Common myeloid progenitor, CD34-positive (primary cell): ENCODE data around the gene GNAI2.

Experiments
- CTCF ChIA-PET: fragments of 350-600 bp; sonication (Branson Sonifier 250); formaldehyde crosslinking; loops from one replicate; lab custom pipeline; 2021; ENCODE audit warnings: antibody characterized with exemption; lab: Charles Lee
- POLR2A ChIA-PET: fragments of 350-600 bp; sonication (Branson Sonifier 250); formaldehyde crosslinking; loops from one replicate; lab custom pipeline; 2021; ENCODE audit warnings: antibody characterized with exemption; lab: Charles Lee
- DNase-seq, 3 donors: peaks; one replicate each; pipeline versions ENCODE4 v3.0.0 to v3.0.0-alpha.2; 2013
- H3K27ac ChIP-seq, 2 experiments: 1 replicate in 1 of 2; 2 replicates in 1 of 2; pipeline ENCODE4 v1.7.0; 2013; ENCODE audit warnings: inconsistent platforms in 2 of 2, low read length in 2 of 2, mild to moderate bottlenecking in 2 of 2, low read depth in 1 of 2, moderate library complexity in 1 of 2; ENCODE audit not compliant: severe bottlenecking in 2 of 2, insufficient read depth in 1 of 2, poor library complexity in 1 of 2
- H3K27me3 ChIP-seq, 5 experiments: replicated peaks in 2 of 5; 1 replicate in 3 of 5; 2 replicates in 2 of 5; pipeline versions ENCODE4 v1.6.1 to v1.7.0; 2013; ENCODE audit warnings: low read length in 4 of 5, mild to moderate bottlenecking in 2 of 5, moderate library complexity in 2 of 5, inconsistent platforms in 1 of 5; ENCODE audit not compliant: insufficient read depth in 5 of 5, control insufficient read depth in 4 of 5
- H3K36me3 ChIP-seq, 4 experiments: 1 replicate in 2 of 4; 2 replicates in 2 of 4; pipeline versions ENCODE4 v1.6.1 to v1.7.0; 2013; ENCODE audit warnings: low read length in 3 of 4, control low read depth in 1 of 4, mild to moderate bottlenecking in 1 of 4; ENCODE audit not compliant: control insufficient read depth in 4 of 4, insufficient read depth in 4 of 4
- H3K4me1 ChIP-seq, 4 experiments: 1 replicate in 3 of 4; 2 replicates in 1 of 4; pipeline versions ENCODE4 v1.6.1 to v1.7.1; 2013; ENCODE audit warnings: low read length in 3 of 4, mild to moderate bottlenecking in 3 of 4, control low read depth in 1 of 4, inconsistent platforms in 1 of 4, moderate library complexity in 1 of 4; ENCODE audit not compliant: control insufficient read depth in 4 of 4, insufficient read depth in 4 of 4; ENCODE audit errors: control extremely low read depth in 1 of 4
- H3K4me3 ChIP-seq, 7 experiments: 1 replicate in 4 of 7; 2 replicates in 3 of 7; pipeline versions ENCODE4 v1.5.1 to v1.7.0; 2013; ENCODE audit warnings: mild to moderate bottlenecking in 7 of 7, low read length in 6 of 7, moderate library complexity in 6 of 7, inconsistent platforms in 2 of 7, low read depth in 2 of 7, control low read depth in 1 of 7; ENCODE audit not compliant: insufficient read depth in 4 of 7, control insufficient read depth in 1 of 7; ENCODE audit errors: extremely low read depth in 1 of 7
- H3K9me3 ChIP-seq, 5 experiments: 1 replicate in 4 of 5; 2 replicates in 1 of 5; pipeline versions ENCODE4 v1.6.1 to v1.7.1; 2013; ENCODE audit warnings: low read length in 4 of 5, mild to moderate bottlenecking in 2 of 5, inconsistent platforms in 1 of 5, low read depth in 1 of 5, moderate library complexity in 1 of 5; ENCODE audit not compliant: control insufficient read depth in 4 of 5, insufficient read depth in 2 of 5; ENCODE audit errors: control extremely low read depth in 1 of 5
- WGBS: methylation state at CpG from one replicate; pipeline ENCODE4 v1.1.5; 2013; ENCODE audit not compliant: insufficient coverage; 5-methylcytosine and 5-hydroxymethylcytosine counted together

GNAI2 gene

GRCh38 chr3:50264383-50264963 lies 28.5 kb downstream of the GNAI2 start:
- POLR2A ChIA-PET: interaction anchor here (0.6 to 0.8 kb wide), 3 partner anchors 21 to 66 kb away, joined by 4 to 7 read pairs (median 5); partner anchors contain the start of gene TUSC2
- CTCF ChIA-PET: interaction anchor here (1.1 to 72.5 kb wide), 5 partner anchors 15 to 144 kb away, joined by 3 to 1875 read pairs (median 5); partner anchors contain the start of genes GNAI2, LSMEM2, SEMA3B and SLC38A3
- Histone ChIP-seq H3K4me1 (peaks cover 0 to 14% (median 13%) of the 10 kb centered on the region in 4 experiments), H3K9me3 (no peaks in the 10 kb centered on the region), H3K36me3 (peaks cover 0 to 6% (median 0%) of the 10 kb centered on the region in 4 experiments), H3K27ac (no peak overlapping the region), H3K27me3 (peaks cover 0 to 40% (median 5%) of the 10 kb centered on the region in 5 experiments), H3K4me3 (no peak overlapping the region)
- DNase-seq: no peak
- no CpG with 5 or more reads among the region's 7 CpGs for WGBS

- Histone ChIP-seq H3K27me3 (peaks cover 0 to 40% (median 5%) of the 10 kb centered on the region in 5 experiments), H3K9me3 (no peaks in the 10 kb centered on the region), H3K4me1 (peaks cover 0 to 10% (median 9%) of the 10 kb centered on the region in 4 experiments), H3K36me3 (peaks cover 0 to 3% (median 0%) of the 10 kb centered on the region in 4 experiments), H3K27ac (no peak overlapping the region), H3K4me3 (no peak overlapping the region)
- DNase-seq: no peak
- 76% methylated on average over 3 of the region's 7 CpGs for WGBS
- CTCF ChIA-PET: interaction anchor here (1.2 to 72.5 kb wide), 4 partner anchors 15 to 145 kb away, joined by 4 to 1875 read pairs (median 940); partner anchors contain the start of genes GNAI2, LSMEM2, SEMA3B and SLC38A3
- POLR2A ChIA-PET: no interaction called here
Observed at GRCh38 chr3:50264964-50265485, 29.0 kb downstream of the GNAI2 start.

GRCh38 chr3:50265571-50265970 lies 29.6 kb downstream of the GNAI2 start:
- Histone ChIP-seq H3K36me3 (peaks cover 0 to 3% (median 0%) of the 10 kb centered on the region in 4 experiments), H3K27me3 (peaks cover 0 to 40% (median 5%) of the 10 kb centered on the region in 5 experiments), H3K27ac (no peak overlapping the region), H3K4me3 (no peak overlapping the region), H3K4me1 (peaks cover 0 to 6% (median 5%) of the 10 kb centered on the region in 4 experiments), H3K9me3 (no peaks in the 10 kb centered on the region)
- WGBS: 100% methylated on average over 1 of the region's 1 CpG
- DNase-seq: no peak
- CTCF ChIA-PET: interaction anchor here (1.5 to 72.5 kb wide), 4 partner anchors 16 to 145 kb away, joined by 5 to 1875 read pairs (median 940); partner anchors contain the start of genes GNAI2, LSMEM2, SEMA3B and SLC38A3
- POLR2A ChIA-PET: no interaction called here

GRCh38 chr3:50266017-50266416 lies 30.0 kb downstream of the GNAI2 start:
- CTCF ChIA-PET: interaction anchor here (0.9 to 72.5 kb wide), 5 partner anchors 16 to 71 kb away, joined by 3 to 1875 read pairs (median 7); partner anchors contain the start of genes GNAI2, HYAL2, LSMEM2 and SEMA3B
- Histone ChIP-seq H3K9me3 (no peaks in the 10 kb centered on the region), H3K4me1 (peaks cover 0 to 2% (median under 1%) of the 10 kb centered on the region in 4 experiments), H3K36me3 (peaks cover 0 to 2% (median 0%) of the 10 kb centered on the region in 4 experiments), H3K4me3 (no peak overlapping the region), H3K27ac (no peak overlapping the region), H3K27me3 (peaks cover 0 to 40% (median 5%) of the 10 kb centered on the region in 5 experiments)
- 88% methylated on average over 4 of the region's 6 CpGs for WGBS
- POLR2A ChIA-PET: no interaction called here
- DNase-seq: no peak

GRCh38 chr3:50266836-50267235 lies 30.8 kb downstream of the GNAI2 start:
- Histone ChIP-seq H3K4me1 (no peaks in the 10 kb centered on the region), H3K9me3 (no peaks in the 10 kb centered on the region), H3K27ac (no peak overlapping the region), H3K36me3 (no peaks in the 10 kb centered on the region), H3K27me3 (peaks cover 0 to 40% (median 5%) of the 10 kb centered on the region in 5 experiments), H3K4me3 (no peak overlapping the region)
- ChIA-PET POLR2A (no interaction called here), CTCF (interaction anchor here (0.9 to 72.5 kb wide), 7 partner anchors 16 to 76 kb away, joined by 3 to 1875 read pairs (median 6); partner anchors contain the start of genes GNAI2, GNAT1, HYAL2 and SLC38A3)
- WGBS: 86% methylated on average over 2 of the region's 7 CpGs
- no peak for DNase-seq

- ChIA-PET CTCF (interaction anchor here (1.3 to 72.5 kb wide), 6 partner anchors 15 to 76 kb away, joined by 3 to 1875 read pairs (median 6); partner anchors contain the start of genes GNAI2, GNAT1 and SLC38A3), POLR2A (no interaction called here)
- H3K4me3 ChIP-seq: no peak overlapping the region
- peaks cover 0 to 40% (median 5%) of the 10 kb centered on the region in 5 experiments for H3K27me3 ChIP-seq
- no peaks in the 10 kb centered on the region for H3K9me3 ChIP-seq
- no peaks in the 10 kb centered on the region for H3K4me1 ChIP-seq
- no peak overlapping the region for H3K27ac ChIP-seq
- H3K36me3 ChIP-seq: no peaks in the 10 kb centered on the region
- no peak for DNase-seq
- 20% methylated on average over 20 of the region's 22 CpGs for WGBS
Observed at GRCh38 chr3:50267280-50267913, 31.4 kb downstream of the GNAI2 start.
